ENCODE measurements around the gene FIG4. TPM values are rescaled to one million over a fixed set of nuclear protein-coding genes. Genes with fewer than 3 reads are reported as not detected.
A peak's percentile ranks its signal among the peaks of the same experiment; 100 is the strongest.

The FIG4 gene
- total RNA-seq, 5 donors from 2014 or later (not counting 1 experiment from before 2014, with no cell fraction given) = 10.5 to 13.5 (median 11.5) TPM

DNA sequence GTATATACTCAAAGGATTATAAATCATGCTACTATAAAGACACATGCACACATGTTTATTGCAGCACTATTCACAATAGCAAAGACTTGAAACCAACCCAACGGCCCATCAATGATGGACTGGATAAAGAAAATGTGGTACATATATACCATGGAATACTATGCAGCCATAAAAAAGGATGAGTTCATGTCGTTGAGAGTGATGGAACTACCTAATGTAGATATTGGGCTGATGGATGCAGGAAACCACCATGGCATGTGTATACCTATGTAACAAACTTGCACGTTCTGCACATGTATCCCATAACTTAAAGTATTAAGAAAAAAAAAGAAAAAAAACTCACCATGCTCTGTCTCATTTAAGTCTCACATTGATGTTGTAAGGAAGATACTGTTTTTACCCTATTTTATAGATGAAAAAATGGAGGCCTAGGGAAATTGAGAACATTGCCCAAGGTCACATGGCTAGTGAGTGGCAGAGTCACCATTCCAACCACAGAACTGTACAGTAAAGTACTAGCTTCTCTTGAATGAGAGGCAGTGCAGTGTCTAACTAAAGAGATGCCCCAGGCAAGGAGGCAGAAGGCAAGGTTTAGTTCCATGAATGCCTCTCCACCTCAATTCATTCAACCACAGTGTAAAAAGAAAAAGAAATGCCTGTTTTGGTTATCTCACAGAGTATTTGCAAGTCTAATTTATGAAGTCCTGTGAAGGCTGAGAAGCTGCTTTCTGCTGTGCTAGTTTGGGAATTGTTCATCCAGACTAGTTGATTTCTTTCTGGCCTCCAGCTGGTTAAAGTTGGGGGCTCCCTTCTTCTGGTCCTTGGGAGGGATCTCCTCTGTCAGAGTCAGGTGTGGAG is 68.2 kb downstream of the FIG4 start:
- no CpG with 5 or more reads among the region's 3 CpGs for WGBS (ENCODE audit: insufficient coverage)
- Mint-ChIP-seq H3K4me1 (peaks cover 0 to 16% (median 16%) of the 10 kb centered on the region in 3 donors), H3K27me3 (no peaks in the 10 kb centered on the region), H3K9me3 (peaks cover 7 to 23% (median 13%) of the 10 kb centered on the region in 3 donors), H3K27ac (peak overlapping the region in 1 of 2 donors; percentile 52), H3K4me3 (no peak overlapping the region), H3K36me3 (peaks cover 67% of the 10 kb centered on the region)
- ChIA-PET POLR2A (no interaction called here), CTCF (no interaction called here)
- DNase-seq (no peak), ATAC-seq (replicated peaks in 1 of 4) (no peak)
- Histone ChIP-seq H3K27me3 (replicated peaks in 1 of 2; ENCODE audit: control insufficient read depth in 2 of 2, extremely low read depth in 1 of 2, insufficient read depth in 2 of 2, low read length in 1 of 2) (no peaks in the 10 kb centered on the region), H3K36me3 (ENCODE audit: control insufficient read depth in 2 of 2, extremely low read depth in 1 of 2, insufficient read depth in 1 of 2, low read length in 1 of 2) (peaks cover 0 to 8% of the 10 kb centered on the region in 2 donors), H3K27ac (ENCODE audit: low read length) (no peak overlapping the region), H3K4me3 (ENCODE audit: control insufficient read depth in 1 of 2, extremely low read depth in 1 of 2, low read length in 1 of 2) (no peak overlapping the region), H3K9me3 (no peaks in the 10 kb centered on the region), H3K4me1 (ENCODE audit: control insufficient read depth in 1 of 2, extremely low read depth in 1 of 2, insufficient read depth in 2 of 2, low read length in 2 of 2) (peaks cover 2 to 3% of the 10 kb centered on the region in 2 experiments)

DNA sequence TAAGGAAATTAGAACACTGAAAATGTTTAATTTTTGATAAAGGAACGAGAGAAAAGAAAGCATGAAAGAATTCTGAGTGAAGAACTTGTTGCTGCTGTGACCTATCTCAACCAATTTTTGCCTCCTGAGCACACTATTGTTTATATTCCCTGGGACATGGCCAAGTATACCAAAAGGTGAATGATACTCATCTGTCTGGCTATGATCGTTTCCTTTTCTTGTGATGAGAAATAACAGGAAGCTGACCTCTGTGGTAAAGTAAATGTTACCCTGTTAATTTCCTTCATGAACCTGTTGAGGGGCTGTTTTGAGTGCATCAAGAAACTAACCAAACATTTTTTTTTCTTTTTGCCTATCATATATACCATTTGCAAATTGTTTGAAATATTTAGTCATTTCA is 69.1 kb downstream of the FIG4 start:
- Mint-ChIP-seq H3K4me3 (no peak overlapping the region), H3K27me3 (no peaks in the 10 kb centered on the region), H3K4me1 (peaks cover 0 to 16% (median 16%) of the 10 kb centered on the region in 3 donors), H3K36me3 (peaks cover 65% of the 10 kb centered on the region), H3K9me3 (peaks cover 7 to 22% (median 13%) of the 10 kb centered on the region in 3 donors), H3K27ac (no peak overlapping the region)
- ChIA-PET POLR2A (no interaction called here), CTCF (no interaction called here)
- ATAC-seq (replicated peaks in 1 of 4) = no peak
- WGBS (ENCODE audit: insufficient coverage) = no CpG with 5 or more reads among the region's 2 CpGs
- Histone ChIP-seq H3K4me1 (ENCODE audit: control insufficient read depth in 1 of 2, extremely low read depth in 1 of 2, insufficient read depth in 2 of 2, low read length in 2 of 2) (peaks cover 2 to 3% of the 10 kb centered on the region in 2 experiments), H3K27ac (ENCODE audit: low read length) (no peak overlapping the region), H3K9me3 (no peaks in the 10 kb centered on the region), H3K4me3 (ENCODE audit: control insufficient read depth in 1 of 2, extremely low read depth in 1 of 2, low read length in 1 of 2) (no peak overlapping the region), H3K36me3 (ENCODE audit: control insufficient read depth in 2 of 2, extremely low read depth in 1 of 2, insufficient read depth in 1 of 2, low read length in 1 of 2) (peaks cover 0 to 10% of the 10 kb centered on the region in 2 donors), H3K27me3 (replicated peaks in 1 of 2; ENCODE audit: control insufficient read depth in 2 of 2, extremely low read depth in 1 of 2, insufficient read depth in 2 of 2, low read length in 1 of 2) (no peaks in the 10 kb centered on the region)
- DNase-seq = no peak

DNA sequence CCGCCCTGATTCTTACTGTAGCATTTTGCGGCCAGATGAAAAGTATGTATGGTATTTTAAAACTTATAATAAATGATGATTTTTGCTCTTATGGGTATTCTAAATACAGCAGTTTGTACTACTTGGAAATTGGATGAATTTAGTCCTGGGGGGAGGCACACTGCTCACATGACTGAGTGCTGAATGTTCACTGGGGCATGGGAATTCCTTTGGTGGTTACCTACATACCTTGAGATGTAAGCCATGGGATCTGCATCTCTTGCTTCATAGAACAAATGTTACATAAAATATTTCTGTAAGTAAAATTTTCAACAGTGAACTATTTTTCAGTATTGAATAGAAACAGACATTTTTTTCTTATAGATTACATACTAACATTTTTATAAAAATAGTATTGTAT is 71.1 kb downstream of the FIG4 start:
- no peak for DNase-seq
- no peaks in the 10 kb centered on the region for H3K27me3 ChIP-seq (replicated peaks in 1 of 2; ENCODE audit: control insufficient read depth in 2 of 2, extremely low read depth in 1 of 2, insufficient read depth in 2 of 2, low read length in 1 of 2)
- H3K9me3 Mint-ChIP-seq = peaks cover 2 to 11% (median 5%) of the 10 kb centered on the region in 3 donors
- POLR2A ChIA-PET = no interaction called here
- H3K4me3 Mint-ChIP-seq = no peak overlapping the region
- peaks cover 61% of the 10 kb centered on the region for H3K36me3 Mint-ChIP-seq
- H3K4me3 ChIP-seq (ENCODE audit: control insufficient read depth in 1 of 2, extremely low read depth in 1 of 2, low read length in 1 of 2) = no peak overlapping the region
- no peak for ATAC-seq (replicated peaks in 1 of 4)
- H3K9me3 ChIP-seq = no peaks in the 10 kb centered on the region
- WGBS (ENCODE audit: insufficient coverage) = no CpG with 5 or more reads among the region's 2 CpGs
- H3K27ac ChIP-seq (ENCODE audit: low read length) = no peak overlapping the region
- peaks cover 2 to 3% of the 10 kb centered on the region in 2 experiments for H3K4me1 ChIP-seq (ENCODE audit: control insufficient read depth in 1 of 2, extremely low read depth in 1 of 2, insufficient read depth in 2 of 2, low read length in 2 of 2)
- H3K27me3 Mint-ChIP-seq = no peaks in the 10 kb centered on the region
- peaks cover 0 to 17% of the 10 kb centered on the region in 2 donors for H3K36me3 ChIP-seq (ENCODE audit: control insufficient read depth in 2 of 2, extremely low read depth in 1 of 2, insufficient read depth in 1 of 2, low read length in 1 of 2)
- CTCF ChIA-PET = no interaction called here
- H3K4me1 Mint-ChIP-seq = peaks cover 0 to 16% (median 16%) of the 10 kb centered on the region in 3 donors
- H3K27ac Mint-ChIP-seq = no peak overlapping the region

DNA sequence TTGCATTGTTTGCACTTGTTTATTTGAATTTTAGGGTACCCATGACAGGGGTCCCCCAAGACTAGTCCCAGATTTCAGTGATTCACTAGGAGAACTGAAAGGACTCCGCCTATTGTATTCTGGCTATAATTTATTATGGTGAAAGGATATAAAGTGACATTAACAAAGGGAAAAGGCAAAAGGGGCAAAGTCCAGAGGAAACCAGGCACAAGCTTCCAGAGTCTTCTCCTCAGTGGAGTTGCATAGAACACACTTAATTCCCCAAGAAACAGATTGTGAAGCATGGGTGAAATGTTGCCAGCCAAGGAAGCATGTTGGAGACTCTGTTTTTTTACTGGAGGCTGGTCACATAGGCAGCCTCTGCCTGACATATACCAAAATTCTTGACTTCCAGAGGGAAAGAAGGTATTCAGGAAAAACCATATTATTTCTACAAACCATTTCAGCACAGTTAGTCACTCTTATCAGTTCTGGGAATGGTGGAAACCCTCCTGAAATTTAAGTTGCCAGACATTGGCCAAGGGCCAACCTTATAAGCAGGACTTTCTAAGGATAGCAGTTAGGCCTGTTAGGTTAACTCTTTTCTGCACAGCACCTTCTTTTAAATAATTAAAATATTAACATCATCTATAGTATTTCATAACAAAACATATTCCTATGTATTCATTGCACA is 71.8 kb downstream of the FIG4 start:
- POLR2A ChIA-PET = no interaction called here
- no CpG with 5 or more reads among the region's 1 CpG for WGBS (ENCODE audit: insufficient coverage)
- ATAC-seq (replicated peaks in 1 of 4) = no peak

DNA sequence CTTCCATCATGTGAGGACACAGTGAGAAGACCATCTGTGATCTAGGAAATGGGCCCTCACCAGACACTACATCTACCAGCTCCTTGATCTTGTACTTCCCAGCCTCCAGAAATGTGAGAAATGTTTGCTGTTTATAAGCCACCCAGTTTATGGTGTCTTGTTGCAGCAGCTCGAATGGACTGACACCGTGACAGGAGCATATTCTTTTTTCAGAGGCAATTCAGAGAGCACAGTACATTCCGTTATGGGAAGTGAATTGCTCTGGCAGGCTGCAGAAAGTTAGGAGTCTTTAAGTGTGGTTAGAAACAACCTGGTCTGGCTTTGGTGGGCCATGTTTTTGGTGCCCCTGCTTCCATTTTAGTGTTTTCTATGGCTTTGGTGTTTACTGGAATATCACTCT is 75.1 kb downstream of the FIG4 start:
- H3K27me3 ChIP-seq (replicated peaks in 1 of 2; ENCODE audit: control insufficient read depth in 2 of 2, extremely low read depth in 1 of 2, insufficient read depth in 2 of 2, low read length in 1 of 2) = no peaks in the 10 kb centered on the region
- no peak overlapping the region for H3K4me3 ChIP-seq (ENCODE audit: control insufficient read depth in 1 of 2, extremely low read depth in 1 of 2, low read length in 1 of 2)
- H3K27me3 Mint-ChIP-seq = no peaks in the 10 kb centered on the region
- H3K36me3 ChIP-seq (ENCODE audit: control insufficient read depth in 2 of 2, extremely low read depth in 1 of 2, insufficient read depth in 1 of 2, low read length in 1 of 2) = peaks cover 0 to 25% of the 10 kb centered on the region in 2 donors
- H3K4me1 ChIP-seq (ENCODE audit: control insufficient read depth in 1 of 2, extremely low read depth in 1 of 2, insufficient read depth in 2 of 2, low read length in 2 of 2) = no peaks in the 10 kb centered on the region
- no peaks in the 10 kb centered on the region for H3K9me3 Mint-ChIP-seq
- ATAC-seq (replicated peaks in 1 of 4) (no peak), DNase-seq (no peak)
- H3K36me3 Mint-ChIP-seq = peaks cover 67% of the 10 kb centered on the region
- CTCF ChIA-PET = no interaction called here
- H3K4me3 Mint-ChIP-seq = no peak overlapping the region
- H3K27ac ChIP-seq (ENCODE audit: low read length) = no peak overlapping the region
- 95% methylated on average over 3 of the region's 3 CpGs for WGBS (ENCODE audit: insufficient coverage)
- POLR2A ChIA-PET = no interaction called here
- peaks cover 0 to 3% (median 0%) of the 10 kb centered on the region in 3 donors for H3K4me1 Mint-ChIP-seq
- no peaks in the 10 kb centered on the region for H3K9me3 ChIP-seq
- no peak overlapping the region for H3K27ac Mint-ChIP-seq

More for the DNA sequence above, 71.8 kb downstream of the FIG4 start:
- H3K36me3 Mint-ChIP-seq = peaks cover 61% of the 10 kb centered on the region
- H3K36me3 ChIP-seq (ENCODE audit: control insufficient read depth in 2 of 2, extremely low read depth in 1 of 2, insufficient read depth in 1 of 2, low read length in 1 of 2) = peaks cover 0 to 19% of the 10 kb centered on the region in 2 donors
- peaks cover 0 to 5% (median 2%) of the 10 kb centered on the region in 3 donors for H3K9me3 Mint-ChIP-seq
- DNase-seq = no peak
- H3K4me1 Mint-ChIP-seq = peaks cover 0 to 16% (median 16%) of the 10 kb centered on the region in 3 donors
- CTCF ChIA-PET = no interaction called here
- no peak overlapping the region for H3K4me3 Mint-ChIP-seq
- H3K27ac Mint-ChIP-seq = no peak overlapping the region
- H3K4me1 ChIP-seq (ENCODE audit: control insufficient read depth in 1 of 2, extremely low read depth in 1 of 2, insufficient read depth in 2 of 2, low read length in 2 of 2) = peaks cover 2 to 3% of the 10 kb centered on the region in 2 experiments
- no peaks in the 10 kb centered on the region for H3K27me3 Mint-ChIP-seq
- no peak overlapping the region for H3K4me3 ChIP-seq (ENCODE audit: control insufficient read depth in 1 of 2, extremely low read depth in 1 of 2, low read length in 1 of 2)
- H3K9me3 ChIP-seq = no peaks in the 10 kb centered on the region
- H3K27ac ChIP-seq (ENCODE audit: low read length) = no peak overlapping the region
- no peaks in the 10 kb centered on the region for H3K27me3 ChIP-seq (replicated peaks in 1 of 2; ENCODE audit: control insufficient read depth in 2 of 2, extremely low read depth in 1 of 2, insufficient read depth in 2 of 2, low read length in 1 of 2)

DNA sequence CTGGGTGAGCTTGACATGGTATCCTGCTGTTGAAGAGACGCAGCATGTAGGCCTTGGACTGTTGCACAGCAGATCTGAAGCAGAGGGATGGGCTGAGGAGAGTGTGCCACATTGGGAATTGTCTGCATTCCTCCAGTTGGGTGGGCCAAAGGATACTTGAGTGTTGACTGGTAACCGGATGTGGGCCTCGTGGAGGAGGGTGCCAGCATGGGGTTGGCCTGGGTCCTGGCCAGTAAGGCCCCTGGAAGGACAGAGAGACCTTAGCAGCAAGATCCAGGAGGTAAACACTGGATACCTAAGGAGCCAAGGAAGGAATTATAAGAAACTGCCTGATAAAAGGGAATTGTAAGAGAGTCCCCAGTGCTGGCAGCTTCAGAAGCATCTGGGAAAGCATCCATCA is 76.9 kb downstream of the FIG4 start:
- ChIA-PET CTCF (no interaction called here), POLR2A (no interaction called here)
- Histone ChIP-seq H3K27ac (ENCODE audit: low read length) (no peak overlapping the region), H3K36me3 (ENCODE audit: control insufficient read depth in 2 of 2, extremely low read depth in 1 of 2, insufficient read depth in 1 of 2, low read length in 1 of 2) (peaks cover 0 to 19% of the 10 kb centered on the region in 2 donors), H3K9me3 (no peaks in the 10 kb centered on the region), H3K27me3 (replicated peaks in 1 of 2; ENCODE audit: control insufficient read depth in 2 of 2, extremely low read depth in 1 of 2, insufficient read depth in 2 of 2, low read length in 1 of 2) (no peaks in the 10 kb centered on the region), H3K4me1 (ENCODE audit: control insufficient read depth in 1 of 2, extremely low read depth in 1 of 2, insufficient read depth in 2 of 2, low read length in 2 of 2) (no peaks in the 10 kb centered on the region), H3K4me3 (ENCODE audit: control insufficient read depth in 1 of 2, extremely low read depth in 1 of 2, low read length in 1 of 2) (no peak overlapping the region)
- peaks cover 67% of the 10 kb centered on the region for H3K36me3 Mint-ChIP-seq
- WGBS (ENCODE audit: insufficient coverage) = 100% methylated on average over 2 of the region's 3 CpGs
- no peaks in the 10 kb centered on the region for H3K27me3 Mint-ChIP-seq
- ATAC-seq (replicated peaks in 1 of 4) (no peak), DNase-seq (no peak)
- H3K9me3 Mint-ChIP-seq = peaks cover 0 to 4% (median 0%) of the 10 kb centered on the region in 3 donors
- no peak overlapping the region for H3K27ac Mint-ChIP-seq
- no peak overlapping the region for H3K4me3 Mint-ChIP-seq
- H3K4me1 Mint-ChIP-seq = peaks cover 0 to 9% (median 9%) of the 10 kb centered on the region in 3 donors
